ENCODE results near the gene TTN.
"Not testable (repeated sequence)": the region's sequence is repeated elsewhere in the genome, so short reads cannot be mapped to it uniquely, and the experiment has no call there.

TTN gene

GRCh38 chr2:178530131-178530530, 277.1 kb downstream of the TTN start:
- DNase-seq (ENCODE audit: low spot score): no peak

DNA sequence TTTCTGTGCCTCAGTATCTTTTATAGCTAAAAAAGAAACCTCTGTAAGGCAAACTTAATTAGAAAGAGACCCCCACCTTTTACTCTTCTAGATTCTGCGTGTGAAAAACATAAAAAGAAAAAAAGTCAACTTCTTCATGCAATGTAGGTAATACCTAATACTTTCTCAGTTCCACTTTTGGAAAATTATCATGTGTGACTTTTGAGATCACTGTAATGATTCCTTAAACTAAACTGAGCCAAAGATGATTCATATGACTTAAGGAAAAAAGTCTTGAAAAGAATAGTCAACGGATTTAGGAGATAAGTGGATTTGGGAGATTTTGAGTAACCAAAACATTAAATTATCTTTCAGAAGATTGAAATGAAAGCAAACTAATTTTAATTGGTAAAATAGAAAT, 278.0 kb downstream of the TTN start:
- DNase-seq (ENCODE audit: low spot score): no peak

DNA sequence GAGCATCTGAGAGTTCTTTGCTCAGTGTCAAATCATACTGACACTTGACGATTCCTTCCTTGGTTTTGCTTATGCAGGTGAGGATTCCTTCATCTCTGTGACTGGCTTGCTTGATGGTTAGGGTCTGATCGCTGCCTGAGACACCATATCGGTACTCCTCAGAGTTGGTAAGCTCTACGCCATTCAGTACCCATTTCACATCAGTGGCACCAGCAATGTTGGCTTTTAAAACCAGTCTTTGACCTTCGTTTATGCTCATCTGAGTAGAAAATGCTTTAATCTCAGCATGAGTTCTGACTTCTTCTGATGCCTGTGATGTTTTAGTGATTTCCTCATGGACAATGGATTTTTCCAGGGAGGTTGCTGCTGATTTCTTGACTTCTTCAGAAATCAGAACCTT, 278.6 kb downstream of the TTN start:
- DNase-seq (ENCODE audit: low spot score): no peak

GRCh38 chr2:178527592-178527991, 279.6 kb downstream of the TTN start:
- DNase-seq (ENCODE audit: low spot score): no peak

DNA sequence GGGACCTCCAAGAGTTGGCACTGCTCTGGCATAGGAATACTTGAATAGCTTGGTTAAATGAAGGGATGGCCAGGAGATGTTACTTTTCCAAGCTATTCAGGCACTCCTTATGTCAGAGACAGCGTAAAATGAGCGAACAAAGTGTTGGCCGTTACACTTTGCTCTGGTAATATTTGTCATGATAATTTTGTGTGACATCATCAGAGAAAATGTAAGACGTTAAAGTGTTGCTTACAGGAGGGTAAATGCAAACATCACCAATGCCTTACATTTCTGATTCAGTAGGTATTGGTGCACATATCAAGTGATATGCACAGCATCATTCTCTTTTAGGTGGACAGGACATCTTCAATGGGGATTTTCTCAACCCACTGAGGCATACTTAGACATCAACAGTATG, 281.0 kb downstream of the TTN start:
- DNase-seq (ENCODE audit: low spot score): no peak

DNA sequence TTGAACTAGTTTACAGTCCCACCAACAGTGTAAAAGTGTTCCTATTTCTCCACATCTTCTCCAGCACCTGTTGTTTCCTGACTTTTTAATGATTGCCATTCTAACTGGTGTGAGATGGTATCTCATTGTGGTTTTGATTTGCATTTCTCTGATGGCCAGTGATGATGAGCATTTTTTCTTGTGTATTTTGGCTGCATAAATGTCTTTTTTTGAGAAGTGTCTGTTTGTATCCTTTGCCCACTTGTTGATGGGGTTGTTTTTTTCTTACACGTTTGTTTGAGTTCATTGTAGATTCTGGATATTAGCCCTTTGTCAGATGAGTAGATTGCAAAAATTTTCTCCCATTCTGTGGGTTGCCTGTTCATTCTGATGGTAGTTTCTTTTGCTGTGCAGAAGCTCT, 281.8 kb downstream of the TTN start:
- not testable (repeated sequence) for DNase-seq (ENCODE audit: low spot score)

DNA sequence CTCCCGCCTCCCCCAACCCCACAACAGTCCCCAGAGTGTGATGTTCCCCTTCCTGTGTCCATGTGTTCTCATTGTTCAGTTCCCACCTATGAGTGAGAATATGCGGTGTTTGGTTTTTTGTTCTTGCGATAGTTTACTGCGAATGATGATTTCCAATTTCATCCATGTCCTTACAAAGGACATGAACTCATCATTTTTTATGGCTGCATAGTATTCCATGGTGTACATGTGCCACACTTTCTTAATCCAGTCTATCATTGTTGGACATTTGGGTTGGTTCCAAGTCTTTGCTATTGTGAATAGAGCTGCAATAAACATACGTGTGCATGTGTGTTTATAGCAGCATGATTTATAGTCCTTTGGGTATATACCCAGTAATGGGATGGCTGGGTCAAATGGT, 282.2 kb downstream of the TTN start:
- not testable (repeated sequence) for DNase-seq (ENCODE audit: low spot score)

GRCh38 chr2:178523596-178524134, 283.6 kb downstream of the TTN start:
- no peak for DNase-seq (ENCODE audit: low spot score)

DNA sequence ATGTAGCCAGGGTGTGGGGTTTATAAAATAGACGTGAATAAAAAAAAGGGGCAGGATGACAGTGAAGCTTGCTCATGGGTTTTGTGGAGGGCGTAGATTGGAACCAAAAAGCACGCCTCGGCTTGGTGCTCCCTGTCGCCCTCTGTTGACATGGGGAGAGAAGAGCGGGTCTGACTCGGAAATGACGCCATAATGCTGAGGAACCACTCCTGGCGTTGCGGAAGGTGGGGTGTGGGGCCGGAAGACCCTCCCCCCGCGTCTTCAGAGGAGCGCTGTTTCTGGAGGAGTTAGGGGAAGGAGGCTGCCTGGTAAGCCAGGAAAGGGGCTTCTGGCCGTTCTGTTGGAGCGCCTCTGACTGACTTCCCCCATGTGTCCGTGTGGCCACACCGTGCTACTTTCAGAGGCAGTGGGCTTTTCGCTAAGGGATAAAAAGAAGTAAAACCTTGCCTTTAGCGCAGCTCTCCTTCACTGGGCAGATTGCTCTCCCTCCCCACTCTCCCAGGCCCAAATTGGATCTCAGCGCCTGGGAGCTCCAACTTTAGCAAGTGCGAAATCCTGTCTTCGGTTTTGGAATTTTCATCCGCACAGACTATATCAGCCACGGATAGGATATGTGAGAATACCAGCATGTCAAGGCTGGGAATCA, 284.1 kb downstream of the TTN start:
- peak; percentile 58 for DNase-seq (ENCODE audit: low spot score)

DNA sequence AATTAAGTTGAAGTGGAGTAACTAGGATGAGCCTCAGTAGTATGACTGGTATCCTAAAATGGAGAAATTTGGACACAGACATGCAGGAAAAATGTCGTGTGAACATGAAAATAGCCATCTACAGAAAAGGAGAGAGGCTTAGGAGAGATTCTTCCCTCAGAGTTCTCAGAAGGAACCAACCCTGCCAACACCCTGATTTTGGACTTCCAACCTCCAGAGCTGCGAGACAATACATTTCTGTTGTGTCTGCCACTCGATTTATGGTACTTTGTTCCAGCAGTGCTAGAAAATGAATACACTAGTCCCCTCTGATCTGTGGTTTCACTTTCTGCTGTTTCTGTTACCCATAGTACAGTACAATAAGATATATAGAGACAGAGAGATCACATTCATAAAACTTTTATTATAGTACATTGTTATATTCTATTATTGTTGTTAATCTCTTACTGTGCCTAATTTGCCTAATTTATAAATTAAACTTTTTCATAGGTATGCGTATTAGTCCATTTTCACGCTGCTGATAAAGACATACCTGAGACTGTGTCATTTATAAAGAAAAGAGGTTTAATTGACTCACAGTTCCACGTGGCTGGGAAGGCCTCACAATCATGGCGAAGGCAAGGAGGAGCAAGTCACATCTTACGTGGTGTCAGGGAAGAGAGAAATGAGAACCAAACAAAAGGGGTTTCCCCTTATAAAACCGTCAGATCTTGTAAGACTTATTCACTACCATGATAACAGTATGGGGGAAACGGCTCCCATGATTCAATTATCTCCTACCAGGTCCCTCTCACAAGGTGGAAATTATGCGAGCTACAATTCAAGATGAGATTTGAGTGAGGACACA, 285.7 kb downstream of the TTN start:
- DNase-seq (ENCODE audit: low spot score): no peak

- DNase-seq (ENCODE audit: low spot score): no peak
Measured at GRCh38 chr2:178517496-178517895, 289.7 kb downstream of the TTN start.

GRCh38 chr2:178514664-178515063, 292.6 kb downstream of the TTN start:
- no peak for DNase-seq (ENCODE audit: low spot score)

DNA sequence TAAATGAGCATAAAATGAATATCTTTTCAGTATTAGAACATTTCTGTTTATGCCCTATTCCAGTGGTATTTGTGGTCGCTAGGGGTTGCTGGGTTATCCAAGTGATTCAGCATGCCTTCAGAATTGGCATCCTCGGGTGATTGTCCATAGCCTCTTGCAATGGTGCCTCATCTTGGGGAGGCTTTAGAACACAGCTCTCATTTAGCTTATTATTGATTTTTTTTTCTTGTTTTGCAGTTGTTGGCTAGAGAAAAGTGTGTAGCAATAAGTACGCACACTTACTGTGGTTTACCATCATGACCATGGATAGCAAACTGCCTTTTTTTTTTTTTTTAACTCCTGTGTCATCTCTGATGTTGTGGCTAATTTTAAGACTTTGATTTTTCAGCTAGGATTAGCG, 293.3 kb downstream of the TTN start:
- no peak for DNase-seq (ENCODE audit: low spot score)

DNA sequence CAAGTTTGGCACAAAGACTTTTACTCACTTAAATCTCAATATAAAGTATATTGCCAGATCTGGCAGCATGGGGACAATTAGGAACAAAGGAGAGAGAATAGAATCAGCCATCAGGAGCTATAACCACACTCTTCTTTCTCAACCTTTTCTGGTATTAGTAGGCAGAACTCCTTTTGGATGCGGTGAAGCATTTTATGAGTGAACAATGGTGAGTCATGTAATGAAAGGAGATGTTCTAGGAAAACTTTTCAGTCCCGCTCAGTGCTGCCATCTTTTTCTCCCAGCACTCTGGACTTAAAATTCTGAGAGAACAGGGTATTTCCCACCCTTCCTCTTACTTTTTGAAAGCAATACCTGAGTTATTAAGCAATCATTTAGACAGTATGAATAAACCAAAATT, 294.7 kb downstream of the TTN start:
- DNase-seq (ENCODE audit: low spot score): no peak

- DNase-seq (ENCODE audit: low spot score): no peak
Measured at GRCh38 chr2:178510384-178510783, 296.8 kb downstream of the TTN start.

DNA sequence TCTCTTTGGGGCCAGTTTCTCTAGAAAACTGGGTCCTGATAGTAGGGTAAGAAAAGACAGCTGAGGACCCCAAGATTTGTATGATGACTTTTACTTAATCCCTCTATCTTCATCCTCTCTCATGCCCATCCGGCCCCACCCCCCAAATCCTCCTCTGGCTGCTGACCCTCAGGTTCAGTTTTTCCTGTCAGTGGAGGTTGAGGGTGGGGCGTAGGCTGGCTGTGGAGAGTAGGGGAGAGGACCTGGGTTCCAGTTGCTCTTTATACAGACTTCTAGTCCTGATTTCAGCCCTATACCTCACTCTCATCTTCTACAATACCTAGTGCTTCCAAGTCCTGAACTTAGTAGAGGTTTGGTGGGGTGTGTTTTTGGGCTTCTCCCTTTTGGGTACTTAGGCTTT, 298.6 kb downstream of the TTN start:
- no peak for DNase-seq (ENCODE audit: low spot score)

DNA sequence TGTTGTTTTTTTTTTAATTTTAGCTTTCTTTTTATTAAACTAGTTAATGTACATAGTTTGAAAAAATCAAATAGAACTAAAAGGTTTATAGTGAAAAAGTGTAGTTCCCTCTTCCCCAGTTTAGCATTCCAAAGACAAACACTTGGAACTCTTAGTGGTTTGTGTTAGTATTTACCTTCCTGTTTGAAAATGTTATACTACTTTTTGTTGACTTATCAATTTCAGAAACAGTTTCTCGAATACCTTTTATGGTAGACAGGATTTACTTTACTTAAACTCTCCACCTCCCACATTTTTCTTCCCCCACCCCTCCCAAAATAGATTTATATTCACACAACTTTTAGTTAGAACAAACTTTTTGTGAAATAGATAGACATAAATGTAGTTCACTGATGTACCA, 300.3 kb downstream of the TTN start:
- DNase-seq (ENCODE audit: low spot score): no peak

GRCh38 chr2:178506524-178506923, 300.7 kb downstream of the TTN start:
- no peak for DNase-seq (ENCODE audit: low spot score)

DNA sequence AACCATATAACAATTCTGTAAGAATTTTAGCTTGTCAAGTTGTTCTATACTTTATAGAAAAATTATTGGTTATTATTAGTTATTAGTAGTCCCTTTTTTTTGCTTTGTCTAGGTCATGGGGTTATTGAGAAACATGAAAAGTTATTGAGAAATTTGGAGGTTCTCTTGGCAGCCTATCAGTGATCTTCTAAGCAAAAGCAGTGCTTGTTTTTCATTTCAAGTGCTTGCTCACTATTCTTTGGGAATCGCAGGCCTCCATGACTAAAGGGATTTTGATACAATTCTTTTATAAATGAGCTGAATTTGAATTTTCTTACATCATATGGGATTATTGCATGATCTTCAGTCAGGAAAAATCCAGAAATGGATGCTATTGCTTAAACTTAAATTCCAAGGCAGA, 301.1 kb downstream of the TTN start:
- no peak for DNase-seq (ENCODE audit: low spot score)

GRCh38 chr2:178502751-178503150, 304.5 kb downstream of the TTN start:
- no peak for DNase-seq (ENCODE audit: low spot score)

DNA sequence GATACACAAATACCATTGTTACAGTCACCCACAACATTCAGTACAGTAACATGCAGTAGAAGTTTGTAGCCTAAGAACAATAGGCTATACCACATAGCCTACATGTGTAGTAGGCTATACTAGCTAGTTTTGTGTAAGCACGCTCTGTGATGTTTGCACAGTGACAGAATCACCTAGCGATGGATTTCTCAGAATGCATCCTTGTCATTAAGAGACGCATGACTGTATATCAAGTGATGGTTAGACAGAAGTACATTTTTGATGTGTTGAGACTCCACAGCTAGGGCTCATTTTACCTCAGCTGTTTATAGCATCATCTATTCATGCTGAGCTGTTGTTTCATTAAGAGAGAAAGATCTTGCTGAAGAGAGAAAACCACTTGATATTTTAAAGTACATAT, 307.6 kb downstream of the TTN start:
- DNase-seq (ENCODE audit: low spot score): no peak

GRCh38 chr2:178498137-178498536, 309.1 kb downstream of the TTN start:
- DNase-seq (ENCODE audit: low spot score): no peak

DNA sequence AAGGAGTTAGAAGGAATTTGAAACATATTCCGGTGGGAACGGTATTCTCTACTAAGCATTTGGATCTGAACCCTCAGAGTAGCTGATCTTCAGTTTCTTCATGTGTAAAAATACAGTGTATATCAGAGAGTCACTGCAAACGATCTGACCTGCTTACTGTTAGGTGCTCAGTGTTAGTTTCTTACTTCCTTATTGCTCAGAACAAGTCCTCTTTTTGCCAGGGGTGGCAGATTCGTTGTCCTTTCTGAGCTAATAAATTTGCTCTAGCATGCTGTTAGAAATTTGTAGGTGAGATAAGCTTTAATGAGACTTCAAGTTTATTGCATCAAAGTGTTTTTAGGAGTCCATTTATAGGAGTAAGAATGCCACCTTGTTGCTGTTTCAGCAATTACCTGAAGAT, 311.2 kb downstream of the TTN start:
- no peak for DNase-seq (ENCODE audit: low spot score)

DNA sequence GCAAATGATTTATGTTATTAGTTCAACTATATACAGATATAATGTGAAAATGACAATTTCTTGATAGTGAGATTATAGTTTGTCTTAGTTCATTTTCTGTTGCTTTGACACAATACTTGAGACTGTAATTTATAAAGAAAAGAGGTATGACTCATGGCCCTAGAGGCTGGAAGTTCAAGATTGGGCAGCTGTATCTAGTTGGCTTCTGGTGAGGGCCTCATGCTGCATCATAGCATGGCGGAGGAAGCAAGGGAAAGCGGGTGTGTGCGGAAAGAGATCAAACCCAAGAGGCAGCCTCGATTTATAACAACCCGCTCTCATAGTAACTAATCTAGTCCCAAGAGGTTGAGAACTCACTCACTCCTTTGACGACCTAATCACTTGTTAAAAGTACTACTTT, 315.6 kb downstream of the TTN start:
- DNase-seq (ENCODE audit: low spot score): no peak

Data from kidney capillary endothelial cell (primary cell).